Colonic mucosa (tissue), 4 donors: ENCODE measurements around the gene EEFSEC. TPM values are rescaled to one million over a fixed set of nuclear protein-coding genes. Genes with fewer than 3 reads are reported as not detected.

ENCODE experiments used
- DNase-seq: peaks from one replicate; pipeline ENCODE4 v3.0.0-alpha.2; 2020
- H3K27ac ChIP-seq: fragments of 200-600 bp; one replicate; pipeline ENCODE4 v1.8.0; 2021
- H3K27me3 ChIP-seq: fragments of 200-600 bp; one replicate; pipeline ENCODE4 v1.8.0; 2021
- H3K36me3 ChIP-seq: fragments of 200-600 bp; one replicate; pipeline ENCODE4 v1.8.0; 2021
- H3K4me1 ChIP-seq: fragments of 200-600 bp; one replicate; pipeline ENCODE4 v1.8.0; 2021; ENCODE audit warnings: mild to moderate bottlenecking
- H3K4me3 ChIP-seq: fragments of 200-600 bp; one replicate; pipeline ENCODE4 v1.8.0; 2021
- H3K9ac ChIP-seq, 2 donors: one replicate each; pipeline ENCODE4 v1.7.0; 2013; ENCODE audit warnings: control low read depth in 2 of 2, low read depth in 2 of 2, low read length in 2 of 2
- H3K9me3 ChIP-seq: fragments of 200-600 bp; one replicate; pipeline ENCODE4 v1.8.0; 2021
- intact Hi-C: fragments of 100-400 bp; cut with DNase I; formaldehyde crosslinking; loops from one replicate; pipeline ENCODE4 v1.14.1; 2022
- total RNA-seq, 2 donors: library from RNA; stranded (reverse); fragmentation: NEBNext Ultra II Directional in 1 of 2; extraction: Animal tissue kit (Norgen Biotek cat#: 25700) in 1 of 2; gene quantifications; one replicate each; pipeline ENCODE4 v1.2.1, GENCODE V29; 2021
- TF ChIP-seq, protein P1 (sequence below): fragments of 200-600 bp; IDR thresholded peaks from one replicate; pipeline ENCODE4 v1.8.0; 2022; ENCODE audit warnings: antibody characterized with exemption, mild to moderate bottlenecking
- donor health status: healthy.
- donor health status: DM: no; HTN: no; CAD: no.
- donor health status: DM: no; HTN: no; CAD: no.

Gene EEFSEC
- total RNA-seq, 2 donors from 2014 or later = 8.6 to 16.6 TPM

GRCh38 chr3:128235207-128235926 is 82.1 kb downstream of the EEFSEC start:
- intact Hi-C loops = no loop called here
- Histone ChIP-seq H3K36me3 (no peaks in the 10 kb centered on the region), H3K27ac (peak overlapping the region; percentile 28), H3K4me3 (no peak overlapping the region), H3K9ac (no peak overlapping the region), H3K4me1 (peaks cover 10% of the 10 kb centered on the region), H3K27me3 (no peaks in the 10 kb centered on the region), H3K9me3 (no peaks in the 10 kb centered on the region)
- no peak for DNase-seq
- TF ChIP-seq, protein P1, sequence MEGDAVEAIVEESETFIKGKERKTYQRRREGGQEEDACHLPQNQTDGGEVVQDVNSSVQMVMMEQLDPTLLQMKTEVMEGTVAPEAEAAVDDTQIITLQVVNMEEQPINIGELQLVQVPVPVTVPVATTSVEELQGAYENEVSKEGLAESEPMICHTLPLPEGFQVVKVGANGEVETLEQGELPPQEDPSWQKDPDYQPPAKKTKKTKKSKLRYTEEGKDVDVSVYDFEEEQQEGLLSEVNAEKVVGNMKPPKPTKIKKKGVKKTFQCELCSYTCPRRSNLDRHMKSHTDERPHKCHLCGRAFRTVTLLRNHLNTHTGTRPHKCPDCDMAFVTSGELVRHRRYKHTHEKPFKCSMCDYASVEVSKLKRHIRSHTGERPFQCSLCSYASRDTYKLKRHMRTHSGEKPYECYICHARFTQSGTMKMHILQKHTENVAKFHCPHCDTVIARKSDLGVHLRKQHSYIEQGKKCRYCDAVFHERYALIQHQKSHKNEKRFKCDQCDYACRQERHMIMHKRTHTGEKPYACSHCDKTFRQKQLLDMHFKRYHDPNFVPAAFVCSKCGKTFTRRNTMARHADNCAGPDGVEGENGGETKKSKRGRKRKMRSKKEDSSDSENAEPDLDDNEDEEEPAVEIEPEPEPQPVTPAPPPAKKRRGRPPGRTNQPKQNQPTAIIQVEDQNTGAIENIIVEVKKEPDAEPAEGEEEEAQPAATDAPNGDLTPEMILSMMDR = no peak

- Histone ChIP-seq H3K4me1 (peaks cover 10% of the 10 kb centered on the region), H3K27ac (peak overlapping the region; percentile 25), H3K4me3 (no peak overlapping the region), H3K36me3 (no peaks in the 10 kb centered on the region), H3K27me3 (no peaks in the 10 kb centered on the region), H3K9ac (no peak overlapping the region), H3K9me3 (no peaks in the 10 kb centered on the region)
- intact Hi-C loops = no loop called here
- DNase-seq = peak; percentile 25
- TF ChIP-seq, protein P1 = no peak
Measured at GRCh38 chr3:128236657-128237056, 83.4 kb downstream of the EEFSEC start.

GRCh38 chr3:128237348-128238183 is 84.3 kb downstream of the EEFSEC start:
- Histone ChIP-seq H3K9ac (no peak overlapping the region), H3K4me3 (no peak overlapping the region), H3K36me3 (no peaks in the 10 kb centered on the region), H3K9me3 (no peaks in the 10 kb centered on the region), H3K27ac (no peak overlapping the region), H3K4me1 (peaks cover 10% of the 10 kb centered on the region), H3K27me3 (no peaks in the 10 kb centered on the region)
- DNase-seq = no peak
- intact Hi-C loops = no loop called here
- TF ChIP-seq, protein P1 = no peak

DNA sequence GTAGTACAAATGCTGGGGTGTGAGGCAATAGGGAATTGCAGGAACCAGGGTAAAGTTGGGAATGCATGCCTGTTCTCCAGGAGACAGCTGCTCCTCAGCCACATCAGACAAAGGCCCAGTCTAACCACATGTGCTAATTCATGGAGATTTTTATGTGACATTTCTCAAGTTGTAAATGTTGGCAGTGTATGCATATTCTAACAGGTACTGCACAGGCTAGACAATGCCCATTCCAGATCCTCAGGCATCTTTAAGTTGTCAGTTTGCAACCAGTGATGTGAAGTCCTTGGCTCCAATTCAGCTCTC is 84.9 kb downstream of the EEFSEC start:
- TF ChIP-seq, protein P1 = no peak
- no peak for DNase-seq
- Histone ChIP-seq H3K9ac (no peak overlapping the region), H3K27ac (no peak overlapping the region), H3K27me3 (no peaks in the 10 kb centered on the region), H3K9me3 (no peaks in the 10 kb centered on the region), H3K36me3 (no peaks in the 10 kb centered on the region), H3K4me1 (peaks cover 10% of the 10 kb centered on the region), H3K4me3 (no peak overlapping the region)
- intact Hi-C loops = no loop called here

- intact Hi-C loops = no loop called here
- Histone ChIP-seq H3K27ac (no peak overlapping the region), H3K36me3 (no peaks in the 10 kb centered on the region), H3K9ac (no peak overlapping the region), H3K4me1 (peaks cover 10% of the 10 kb centered on the region), H3K27me3 (no peaks in the 10 kb centered on the region), H3K4me3 (no peak overlapping the region), H3K9me3 (no peaks in the 10 kb centered on the region)
- DNase-seq = no peak
- TF ChIP-seq, protein P1 = no peak
Measured at GRCh38 chr3:128239304-128239703, 86.0 kb downstream of the EEFSEC start.
